ENCODE measurements around the gene PLEKHM3. TPM values are rescaled to one million over a fixed set of nuclear protein-coding genes. Genes with fewer than 3 reads are reported as not detected.

The PLEKHM3 gene
- polyA plus RNA-seq, 1 donor (not counting 4 experiments of a cell fraction or from before 2014, with no cell fraction given), result 2.9 TPM

DNA sequence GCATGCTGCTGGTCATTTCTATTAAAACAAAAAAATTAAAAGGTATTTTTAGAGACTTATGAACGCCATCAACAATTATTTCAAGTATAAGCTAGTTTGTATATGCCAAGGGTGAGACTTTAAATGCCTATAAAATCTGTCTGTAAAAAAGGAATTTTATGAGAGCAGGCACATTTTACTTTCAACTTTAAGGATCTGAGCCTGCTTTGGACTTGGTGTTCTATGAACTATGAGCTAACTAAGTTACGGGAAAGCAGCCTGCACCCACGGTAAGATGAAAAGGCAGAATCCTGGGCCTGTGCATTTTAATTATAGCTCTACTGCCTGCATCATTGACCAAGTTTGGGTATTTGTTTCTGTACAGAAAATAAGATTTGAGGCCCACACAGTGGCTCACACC, 95.4 kb downstream of the PLEKHM3 start:
- no peak overlapping the region for H3K4me3 ChIP-seq (ENCODE audit: control insufficient read depth in 2 of 3, extremely low read depth in 1 of 3, insufficient read depth in 2 of 3, low read depth in 1 of 3, low read length in 3 of 3)
- H3K9ac ChIP-seq (ENCODE audit: control insufficient read depth, extremely low read depth, insufficient read depth, low read length), result no peak overlapping the region
- H2AFZ ChIP-seq (ENCODE audit: control insufficient read depth, low read length), result no peak overlapping the region
- no peaks in the 10 kb centered on the region for H3K36me3 ChIP-seq (ENCODE audit: control insufficient read depth in 2 of 2, extremely low read depth in 1 of 2, insufficient read depth in 2 of 2, low read length in 2 of 2)
- H3K27me3 ChIP-seq (ENCODE audit: control insufficient read depth, extremely low read depth, insufficient read depth, low read length), result no peaks in the 10 kb centered on the region
- H3K4me2 ChIP-seq (ENCODE audit: control insufficient read depth, extremely low read depth, insufficient read depth, low read depth, low read length), result no peak overlapping the region
- H4K20me1 ChIP-seq (ENCODE audit: control insufficient read depth, extremely low read depth, insufficient read depth, low read length), result no peaks in the 10 kb centered on the region
- H3K4me1 ChIP-seq (ENCODE audit: control insufficient read depth, extremely low read depth, insufficient read depth, low read length), result no peaks in the 10 kb centered on the region
- dilution Hi-C loops (cut with MboI; ENCODE audit: extremely low pct_ligation_motif_present, low sequenced_read_pairs), result no loop called here
- TF ChIP-seq, protein P1, sequence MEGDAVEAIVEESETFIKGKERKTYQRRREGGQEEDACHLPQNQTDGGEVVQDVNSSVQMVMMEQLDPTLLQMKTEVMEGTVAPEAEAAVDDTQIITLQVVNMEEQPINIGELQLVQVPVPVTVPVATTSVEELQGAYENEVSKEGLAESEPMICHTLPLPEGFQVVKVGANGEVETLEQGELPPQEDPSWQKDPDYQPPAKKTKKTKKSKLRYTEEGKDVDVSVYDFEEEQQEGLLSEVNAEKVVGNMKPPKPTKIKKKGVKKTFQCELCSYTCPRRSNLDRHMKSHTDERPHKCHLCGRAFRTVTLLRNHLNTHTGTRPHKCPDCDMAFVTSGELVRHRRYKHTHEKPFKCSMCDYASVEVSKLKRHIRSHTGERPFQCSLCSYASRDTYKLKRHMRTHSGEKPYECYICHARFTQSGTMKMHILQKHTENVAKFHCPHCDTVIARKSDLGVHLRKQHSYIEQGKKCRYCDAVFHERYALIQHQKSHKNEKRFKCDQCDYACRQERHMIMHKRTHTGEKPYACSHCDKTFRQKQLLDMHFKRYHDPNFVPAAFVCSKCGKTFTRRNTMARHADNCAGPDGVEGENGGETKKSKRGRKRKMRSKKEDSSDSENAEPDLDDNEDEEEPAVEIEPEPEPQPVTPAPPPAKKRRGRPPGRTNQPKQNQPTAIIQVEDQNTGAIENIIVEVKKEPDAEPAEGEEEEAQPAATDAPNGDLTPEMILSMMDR (optimal IDR thresholded peaks at IDR 0.05 in 1 of 3, IDR thresholded peaks at IDR 0.05 in 1 of 3, conservative IDR thresholded peaks at IDR 0.05 in 1 of 3; ENCODE audit: extremely low read depth in 1 of 3, insufficient read depth in 2 of 3, low read length in 3 of 3), result no peak
- TF ChIP-seq EZH2 (IDR thresholded peaks at IDR 0.05; ENCODE audit: low read length), result no peak
- H3K9me3 ChIP-seq (ENCODE audit: control insufficient read depth, low read depth, low read length), result no peaks in the 10 kb centered on the region
- DNase-seq (ENCODE audit: low read depth, low spot score) (no peak), FAIRE-seq (no peak)
- H3K27ac ChIP-seq (ENCODE audit: control insufficient read depth, insufficient read depth, low read length), result no peak overlapping the region
- H3K9me1 ChIP-seq (ENCODE audit: control insufficient read depth, extremely low read depth, insufficient read depth, low read length), result no peaks in the 10 kb centered on the region
- no peaks in the 10 kb centered on the region for H3K79me2 ChIP-seq (ENCODE audit: control insufficient read depth, insufficient read depth, low read length)

DNA sequence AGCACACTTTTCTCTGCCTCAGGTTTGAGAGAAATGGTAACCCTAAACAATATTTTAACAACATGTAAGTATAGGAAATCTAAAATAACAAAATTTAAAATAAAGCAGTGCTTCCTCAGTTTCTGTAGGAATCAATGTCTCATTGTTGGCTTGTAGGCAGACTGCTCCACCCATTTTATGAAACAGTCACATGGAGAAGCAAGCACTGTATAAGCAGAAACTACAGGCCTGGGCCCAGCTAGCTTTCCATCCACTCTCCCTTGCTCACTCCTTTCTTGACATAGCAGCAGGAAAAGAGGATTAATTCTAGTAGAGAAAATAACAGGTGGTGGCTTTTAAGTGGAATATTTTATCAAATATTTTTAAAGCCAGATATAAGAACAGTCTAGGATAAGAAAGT, 97.2 kb downstream of the PLEKHM3 start:
- Histone ChIP-seq H2AFZ (ENCODE audit: control insufficient read depth, low read length) (no peak overlapping the region), H4K20me1 (ENCODE audit: control insufficient read depth, extremely low read depth, insufficient read depth, low read length) (no peaks in the 10 kb centered on the region), H3K4me3 (ENCODE audit: control insufficient read depth in 2 of 3, extremely low read depth in 1 of 3, insufficient read depth in 2 of 3, low read depth in 1 of 3, low read length in 3 of 3) (no peak overlapping the region), H3K9me1 (ENCODE audit: control insufficient read depth, extremely low read depth, insufficient read depth, low read length) (no peaks in the 10 kb centered on the region), H3K4me1 (ENCODE audit: control insufficient read depth, extremely low read depth, insufficient read depth, low read length) (no peaks in the 10 kb centered on the region), H3K9ac (ENCODE audit: control insufficient read depth, extremely low read depth, insufficient read depth, low read length) (no peak overlapping the region), H3K27me3 (ENCODE audit: control insufficient read depth, extremely low read depth, insufficient read depth, low read length) (no peaks in the 10 kb centered on the region), H3K79me2 (ENCODE audit: control insufficient read depth, insufficient read depth, low read length) (no peaks in the 10 kb centered on the region), H3K4me2 (ENCODE audit: control insufficient read depth, extremely low read depth, insufficient read depth, low read depth, low read length) (no peak overlapping the region), H3K36me3 (ENCODE audit: control insufficient read depth in 2 of 2, extremely low read depth in 1 of 2, insufficient read depth in 2 of 2, low read length in 2 of 2) (no peaks in the 10 kb centered on the region), H3K9me3 (ENCODE audit: control insufficient read depth, low read depth, low read length) (no peaks in the 10 kb centered on the region), H3K27ac (ENCODE audit: control insufficient read depth, insufficient read depth, low read length) (no peak overlapping the region)
- FAIRE-seq (no peak), DNase-seq (ENCODE audit: low read depth, low spot score) (no peak)
- dilution Hi-C loops (cut with MboI; ENCODE audit: extremely low pct_ligation_motif_present, low sequenced_read_pairs), result no loop called here
- TF ChIP-seq EZH2 (IDR thresholded peaks at IDR 0.05; ENCODE audit: low read length), result no peak
- TF ChIP-seq, protein P1 (optimal IDR thresholded peaks at IDR 0.05 in 1 of 3, IDR thresholded peaks at IDR 0.05 in 1 of 3, conservative IDR thresholded peaks at IDR 0.05 in 1 of 3; ENCODE audit: extremely low read depth in 1 of 3, insufficient read depth in 2 of 3, low read length in 3 of 3), result no peak

Data from keratinocyte (primary cell).